ENCODE data around the gene ABCE1.

DNA sequence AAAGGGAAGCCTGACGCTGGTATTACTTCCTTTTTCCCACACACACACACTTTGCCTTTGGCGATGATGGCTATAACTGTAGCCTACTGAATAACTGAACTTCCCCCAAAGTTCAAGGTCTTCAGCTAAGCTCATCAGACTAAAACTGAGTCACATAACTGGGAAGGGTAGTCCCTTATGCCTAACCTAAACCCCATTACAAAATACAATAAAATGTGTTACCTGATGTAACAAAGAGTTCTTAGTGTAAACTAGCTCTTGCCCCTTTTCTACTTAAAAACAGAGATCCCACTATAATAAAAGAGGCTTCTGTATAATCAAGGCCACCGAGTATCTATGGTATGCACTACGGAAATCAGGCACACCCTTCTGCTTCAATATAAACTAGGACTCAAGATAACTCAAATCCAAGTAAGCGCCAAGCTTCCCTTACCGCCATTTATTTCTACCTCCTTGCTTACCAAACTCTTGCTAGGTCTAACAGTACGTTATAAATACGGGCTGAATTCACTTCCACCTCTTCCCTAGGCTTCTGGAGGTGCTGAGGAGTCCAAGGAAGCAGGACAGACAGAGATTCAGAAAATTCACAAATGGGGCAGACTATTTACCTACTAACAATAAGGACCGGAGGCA is 79.9 kb downstream of the ABCE1 start:
- TF ChIP-seq POLR2A (IDR thresholded peaks at IDR 0.05; ENCODE audit: low read depth, low read length) (no peak), EGR1 (IDR thresholded peaks at IDR 0.05; ENCODE audit: borderline replicate concordance in 1 of 2, low read depth in 2 of 2, low read length in 2 of 2) (no peak), EP300 (IDR thresholded peaks at IDR 0.05; ENCODE audit: borderline replicate concordance in 1 of 2, control insufficient read depth in 1 of 2, low read depth in 2 of 2, low read length in 2 of 2) (no peak), CREM (IDR thresholded peaks at IDR 0.05; ENCODE audit: low read depth) (no peak), CBX3 (IDR thresholded peaks at IDR 0.05; ENCODE audit: borderline replicate concordance, low read depth) (no peak), ZBTB11 (CRISPR knock-in tag; IDR thresholded peaks at IDR 0.05) (no peak), SMC3 (IDR thresholded peaks at IDR 0.05; ENCODE audit: borderline replicate concordance, low read length) (no peak)
- TF ChIP-seq, protein P1, sequence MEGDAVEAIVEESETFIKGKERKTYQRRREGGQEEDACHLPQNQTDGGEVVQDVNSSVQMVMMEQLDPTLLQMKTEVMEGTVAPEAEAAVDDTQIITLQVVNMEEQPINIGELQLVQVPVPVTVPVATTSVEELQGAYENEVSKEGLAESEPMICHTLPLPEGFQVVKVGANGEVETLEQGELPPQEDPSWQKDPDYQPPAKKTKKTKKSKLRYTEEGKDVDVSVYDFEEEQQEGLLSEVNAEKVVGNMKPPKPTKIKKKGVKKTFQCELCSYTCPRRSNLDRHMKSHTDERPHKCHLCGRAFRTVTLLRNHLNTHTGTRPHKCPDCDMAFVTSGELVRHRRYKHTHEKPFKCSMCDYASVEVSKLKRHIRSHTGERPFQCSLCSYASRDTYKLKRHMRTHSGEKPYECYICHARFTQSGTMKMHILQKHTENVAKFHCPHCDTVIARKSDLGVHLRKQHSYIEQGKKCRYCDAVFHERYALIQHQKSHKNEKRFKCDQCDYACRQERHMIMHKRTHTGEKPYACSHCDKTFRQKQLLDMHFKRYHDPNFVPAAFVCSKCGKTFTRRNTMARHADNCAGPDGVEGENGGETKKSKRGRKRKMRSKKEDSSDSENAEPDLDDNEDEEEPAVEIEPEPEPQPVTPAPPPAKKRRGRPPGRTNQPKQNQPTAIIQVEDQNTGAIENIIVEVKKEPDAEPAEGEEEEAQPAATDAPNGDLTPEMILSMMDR (IDR thresholded peaks at IDR 0.05 in 2 of 3, conservative IDR thresholded peaks at IDR 0.05 in 1 of 3; ENCODE audit: control insufficient read depth in 2 of 3, extremely low read depth in 1 of 3, insufficient read depth in 1 of 3, low read depth in 3 of 3, low read length in 3 of 3): no peak

Data from GM12878 (cell line).